ENCODE measurements around the gene CHN2.

DNA sequence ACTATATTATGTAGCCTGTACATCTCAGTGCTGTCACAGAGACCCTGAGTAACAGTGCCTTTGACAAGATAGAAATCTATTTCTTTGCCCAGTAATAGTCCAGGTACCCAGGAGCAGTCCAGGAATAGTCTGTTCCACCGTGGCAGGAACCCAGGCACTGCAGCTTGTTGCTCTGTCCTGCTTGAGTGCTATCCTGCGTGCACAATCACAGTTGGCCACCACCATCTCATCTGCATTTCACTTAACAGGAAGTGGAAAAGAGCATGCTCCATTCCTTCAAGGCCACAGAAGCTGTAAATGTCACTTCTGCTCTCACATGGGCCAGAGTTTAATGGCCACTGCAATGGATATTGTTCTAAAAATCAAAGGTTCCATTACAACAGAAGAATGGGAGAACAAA, 307.6 kb downstream of the CHN2 start:
- TF ChIP-seq POLR2AphosphoS5 (IDR thresholded peaks at IDR 0.05) (no peak), POLR2A (IDR thresholded peaks at IDR 0.05) (no peak)
- TF ChIP-seq, protein P1, sequence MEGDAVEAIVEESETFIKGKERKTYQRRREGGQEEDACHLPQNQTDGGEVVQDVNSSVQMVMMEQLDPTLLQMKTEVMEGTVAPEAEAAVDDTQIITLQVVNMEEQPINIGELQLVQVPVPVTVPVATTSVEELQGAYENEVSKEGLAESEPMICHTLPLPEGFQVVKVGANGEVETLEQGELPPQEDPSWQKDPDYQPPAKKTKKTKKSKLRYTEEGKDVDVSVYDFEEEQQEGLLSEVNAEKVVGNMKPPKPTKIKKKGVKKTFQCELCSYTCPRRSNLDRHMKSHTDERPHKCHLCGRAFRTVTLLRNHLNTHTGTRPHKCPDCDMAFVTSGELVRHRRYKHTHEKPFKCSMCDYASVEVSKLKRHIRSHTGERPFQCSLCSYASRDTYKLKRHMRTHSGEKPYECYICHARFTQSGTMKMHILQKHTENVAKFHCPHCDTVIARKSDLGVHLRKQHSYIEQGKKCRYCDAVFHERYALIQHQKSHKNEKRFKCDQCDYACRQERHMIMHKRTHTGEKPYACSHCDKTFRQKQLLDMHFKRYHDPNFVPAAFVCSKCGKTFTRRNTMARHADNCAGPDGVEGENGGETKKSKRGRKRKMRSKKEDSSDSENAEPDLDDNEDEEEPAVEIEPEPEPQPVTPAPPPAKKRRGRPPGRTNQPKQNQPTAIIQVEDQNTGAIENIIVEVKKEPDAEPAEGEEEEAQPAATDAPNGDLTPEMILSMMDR (IDR thresholded peaks at IDR 0.05 in 8 of 11, conservative IDR thresholded peaks at IDR 0.05 in 3 of 11) = no peak

All from spleen (tissue), 7 donors.